ENCODE data around the gene TSGA10IP.
"Not testable (repeated sequence)": the region's sequence is repeated elsewhere in the genome, so short reads cannot be mapped to it uniquely, and the experiment has no call there.

TSGA10IP gene

DNA sequence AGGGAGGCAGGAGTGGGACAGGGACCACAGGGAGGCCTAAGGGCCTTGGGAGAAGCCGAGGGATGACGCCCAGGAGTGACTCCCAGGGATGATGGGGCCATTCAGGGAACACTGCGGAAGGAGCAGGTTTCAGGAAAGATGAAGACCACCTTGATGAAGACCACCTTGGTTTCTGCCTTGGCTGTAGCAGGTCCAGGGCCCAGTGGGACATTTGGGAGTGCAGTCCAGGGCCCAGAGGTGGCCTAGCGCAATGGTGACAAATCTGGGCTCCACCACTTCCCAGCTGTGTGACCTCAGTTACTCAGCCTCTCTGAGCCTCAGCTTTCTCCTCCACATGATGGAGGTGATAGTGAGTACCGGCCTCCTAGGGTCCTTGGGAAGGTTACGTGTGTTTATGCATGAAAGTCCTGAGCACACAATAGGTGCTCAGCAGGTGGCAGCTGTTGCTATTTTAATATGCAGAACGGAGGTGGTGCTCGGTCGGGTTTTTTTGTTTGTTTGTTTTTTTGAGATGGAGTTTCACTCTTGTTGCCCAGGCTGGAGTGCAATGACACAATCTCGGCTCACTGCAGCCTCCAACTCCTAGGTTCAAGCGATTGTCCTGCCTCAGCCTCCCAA is 770 bp downstream of the TSGA10IP start:
- no peak for DNase-seq (ENCODE audit: low read depth in 1 of 2, low spot score in 1 of 2)

DNA sequence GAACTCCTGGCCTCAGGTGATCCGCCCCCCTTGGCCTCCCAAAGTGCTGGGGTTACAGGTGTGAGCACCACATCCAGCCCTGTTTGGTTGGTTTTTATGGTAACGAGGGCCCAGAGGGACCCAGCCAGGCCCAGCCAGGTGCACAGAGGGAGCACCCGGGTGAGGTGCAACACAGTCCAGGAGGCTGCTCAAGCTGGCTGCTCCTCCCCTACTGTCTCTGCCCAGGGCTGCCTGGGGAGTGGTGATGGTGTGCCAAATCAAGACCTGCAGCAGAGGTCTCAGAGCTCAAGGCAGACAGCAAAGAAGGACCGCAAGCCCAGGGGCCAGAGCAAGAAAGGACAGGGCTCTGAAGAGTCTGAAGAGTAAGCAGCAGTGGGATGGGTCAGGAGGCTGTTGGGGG is 1.4 kb downstream of the TSGA10IP start:
- DNase-seq (ENCODE audit: low read depth in 1 of 2, low spot score in 1 of 2) = no peak

DNA sequence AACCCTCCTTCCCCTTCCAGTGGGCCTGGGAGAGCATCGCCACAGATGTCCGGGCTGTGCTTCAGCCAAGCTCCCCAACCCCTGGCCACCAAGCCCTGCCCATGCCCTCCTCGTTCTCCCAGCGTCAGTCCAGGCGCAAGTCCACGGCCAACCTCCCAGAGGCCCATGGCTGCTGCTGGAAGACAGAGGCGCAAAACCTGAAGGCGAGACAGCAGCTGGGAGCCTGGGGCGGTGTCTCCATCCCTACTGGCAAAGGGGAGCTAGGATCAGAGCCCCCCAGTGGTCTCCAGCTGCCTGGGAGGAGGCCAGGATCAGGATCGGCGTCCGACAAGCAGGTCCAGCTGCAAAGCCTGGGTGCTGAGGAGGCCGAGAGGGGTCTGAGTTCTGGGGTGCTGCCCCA is 1.9 kb downstream of the TSGA10IP start:
- no peak for DNase-seq (ENCODE audit: low read depth in 1 of 2, low spot score in 1 of 2)

DNA sequence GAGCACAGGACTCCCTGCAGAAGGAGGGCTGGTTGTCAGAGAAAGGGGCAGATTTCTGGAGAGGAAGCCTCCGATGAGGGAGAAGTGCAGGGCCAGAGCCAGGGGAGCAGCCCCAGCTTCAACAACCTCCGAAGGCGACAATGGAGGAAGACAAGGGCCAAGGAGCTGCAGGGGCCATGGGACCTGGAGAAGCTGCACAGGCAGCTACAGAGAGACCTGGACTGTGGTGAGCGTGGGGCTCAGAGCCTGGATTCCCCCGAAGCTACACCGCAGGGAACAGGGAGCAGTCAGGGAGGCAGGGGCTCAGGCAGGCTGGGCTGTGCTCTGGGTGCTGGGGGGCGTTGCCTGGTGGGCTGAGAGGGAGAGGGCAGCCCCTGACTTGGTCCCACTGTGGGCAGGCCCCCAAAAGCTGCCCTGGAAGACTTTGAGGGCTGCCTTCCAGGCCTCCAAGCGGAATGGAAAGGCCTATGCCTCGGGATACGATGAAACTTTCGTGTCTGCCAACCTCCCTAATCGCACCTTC is 2.4 kb downstream of the TSGA10IP start:
- no peak for DNase-seq (ENCODE audit: low read depth in 1 of 2, low spot score in 1 of 2)

DNA sequence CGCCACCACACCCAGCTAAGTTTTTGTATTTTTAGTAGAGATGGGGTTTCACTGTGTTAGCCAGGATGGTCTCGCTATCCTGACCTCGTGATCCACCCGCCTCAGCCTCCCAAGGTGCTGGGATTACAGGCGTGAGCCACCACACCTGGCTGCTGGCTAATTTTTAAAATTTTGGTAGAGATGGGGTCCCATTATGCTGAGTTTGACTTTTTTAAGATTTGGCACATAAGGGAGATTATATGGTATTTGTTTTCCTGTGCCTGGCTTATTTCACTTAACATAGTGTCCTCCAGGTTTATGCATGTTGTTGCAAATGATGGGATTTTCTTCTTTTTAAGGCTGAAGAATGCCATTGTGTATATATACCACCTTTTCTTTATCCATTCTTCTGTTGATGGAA is 5.4 kb downstream of the TSGA10IP start:
- not testable (repeated sequence) for DNase-seq (ENCODE audit: low read depth in 1 of 2, low spot score in 1 of 2)

DNA sequence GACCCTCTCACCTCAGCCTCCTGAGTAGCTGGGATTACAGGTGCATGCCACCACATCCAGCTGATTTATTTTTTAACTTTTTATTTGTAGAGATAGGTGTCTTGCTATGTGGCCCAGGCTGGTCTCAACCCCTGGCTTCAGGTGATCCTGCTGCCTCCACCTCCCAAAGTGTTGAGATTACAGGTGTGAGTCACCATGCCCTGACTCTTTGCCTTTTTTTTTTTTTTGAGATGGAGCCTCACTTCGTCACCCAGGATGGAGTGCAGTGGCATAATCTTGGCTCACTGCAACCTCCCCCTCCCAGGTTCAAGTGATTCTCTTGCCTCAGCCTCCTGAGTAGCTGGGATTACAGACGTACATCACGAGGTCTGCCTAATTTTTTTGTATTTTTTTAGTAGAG is 6.4 kb downstream of the TSGA10IP start:
- not testable (repeated sequence) for DNase-seq (ENCODE audit: low read depth in 1 of 2, low spot score in 1 of 2)

DNA sequence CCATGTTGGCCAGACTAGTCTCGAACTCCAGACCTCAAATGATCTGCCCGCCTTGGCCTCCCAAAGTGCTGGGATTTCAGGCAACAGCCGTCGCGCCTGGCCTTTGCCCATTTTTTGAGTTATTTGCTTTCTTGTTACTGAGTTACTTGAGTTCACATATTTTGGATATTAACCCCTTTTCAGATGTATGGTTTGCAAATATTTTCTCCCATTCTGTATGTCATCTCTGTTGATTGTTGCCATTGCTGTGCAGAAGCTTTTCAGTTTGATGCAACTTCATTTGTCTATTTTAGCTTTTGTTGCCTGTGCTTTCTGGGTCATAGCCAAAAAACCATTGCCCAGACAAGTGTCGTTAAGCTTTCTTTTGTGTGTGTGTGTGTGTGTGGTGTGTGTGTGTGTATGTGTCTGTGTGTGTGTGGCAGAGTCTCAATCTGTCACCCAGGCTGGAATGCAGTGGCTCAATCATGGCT is 6.8 kb downstream of the TSGA10IP start:
- DNase-seq (ENCODE audit: low read depth in 1 of 2, low spot score in 1 of 2) = no peak

DNA sequence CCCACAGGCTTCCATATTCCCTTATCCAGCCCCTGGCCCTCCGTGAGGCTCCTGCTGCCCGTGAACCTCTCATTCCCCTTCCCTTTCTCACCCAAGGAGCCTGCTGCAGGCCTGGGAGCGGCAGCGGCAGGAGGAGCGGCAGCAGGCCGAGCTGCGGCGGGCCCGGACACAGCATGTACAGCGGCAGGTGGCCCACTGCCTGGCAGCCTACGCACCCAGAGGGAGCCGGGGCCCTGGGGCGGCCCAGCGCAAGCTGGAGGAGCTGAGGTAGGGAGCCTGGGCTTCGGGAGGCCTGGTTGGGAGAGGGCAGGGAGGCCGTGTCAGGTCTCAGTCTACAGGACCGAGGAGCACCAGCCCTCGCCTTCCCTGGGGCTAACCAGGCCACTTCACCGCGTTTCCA is 8.2 kb downstream of the TSGA10IP start:
- no peak for DNase-seq (ENCODE audit: low read depth in 1 of 2, low spot score in 1 of 2)

DNA sequence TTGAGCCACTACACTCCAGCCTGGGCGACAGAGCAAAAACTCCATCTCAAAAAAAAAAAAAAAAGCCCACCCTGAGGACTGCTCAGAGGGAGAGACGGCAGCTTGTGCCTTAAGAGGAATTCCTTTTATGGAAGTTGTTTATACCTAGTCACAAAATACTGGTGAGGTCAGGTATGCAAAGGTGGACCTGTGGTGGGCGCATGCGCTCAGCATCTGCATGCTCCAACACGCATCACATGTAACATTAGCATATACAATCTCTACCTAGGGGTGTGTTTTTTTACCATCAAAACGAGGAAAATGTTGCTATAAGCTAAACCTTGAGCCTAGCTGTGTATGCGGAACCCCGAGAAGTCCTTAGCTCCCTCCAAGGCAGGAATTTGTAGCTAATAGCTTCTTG is 9.5 kb downstream of the TSGA10IP start:
- no peak for DNase-seq (ENCODE audit: low read depth in 1 of 2, low spot score in 1 of 2)

DNA sequence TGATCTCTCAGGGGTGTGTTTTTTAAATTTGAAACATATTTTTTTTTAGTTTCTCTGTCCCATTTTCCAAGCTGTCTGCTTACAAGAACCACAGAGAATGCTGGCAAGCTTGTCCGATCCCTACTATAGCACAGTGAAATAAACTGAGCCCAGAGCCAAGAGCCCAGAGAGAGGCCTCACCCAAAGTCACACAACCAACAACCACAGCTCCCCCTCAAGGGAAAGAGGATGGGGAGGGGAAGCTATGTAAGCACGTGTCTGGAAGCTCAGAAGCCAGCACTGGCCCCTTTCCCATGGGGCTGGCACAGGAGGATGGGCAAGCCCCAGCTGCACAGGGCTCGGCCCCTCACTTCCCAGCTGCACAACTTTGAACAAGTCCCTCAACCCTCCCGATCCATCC is 13.0 kb downstream of the TSGA10IP start:
- no peak for DNase-seq (ENCODE audit: low read depth in 1 of 2, low spot score in 1 of 2)

DNA sequence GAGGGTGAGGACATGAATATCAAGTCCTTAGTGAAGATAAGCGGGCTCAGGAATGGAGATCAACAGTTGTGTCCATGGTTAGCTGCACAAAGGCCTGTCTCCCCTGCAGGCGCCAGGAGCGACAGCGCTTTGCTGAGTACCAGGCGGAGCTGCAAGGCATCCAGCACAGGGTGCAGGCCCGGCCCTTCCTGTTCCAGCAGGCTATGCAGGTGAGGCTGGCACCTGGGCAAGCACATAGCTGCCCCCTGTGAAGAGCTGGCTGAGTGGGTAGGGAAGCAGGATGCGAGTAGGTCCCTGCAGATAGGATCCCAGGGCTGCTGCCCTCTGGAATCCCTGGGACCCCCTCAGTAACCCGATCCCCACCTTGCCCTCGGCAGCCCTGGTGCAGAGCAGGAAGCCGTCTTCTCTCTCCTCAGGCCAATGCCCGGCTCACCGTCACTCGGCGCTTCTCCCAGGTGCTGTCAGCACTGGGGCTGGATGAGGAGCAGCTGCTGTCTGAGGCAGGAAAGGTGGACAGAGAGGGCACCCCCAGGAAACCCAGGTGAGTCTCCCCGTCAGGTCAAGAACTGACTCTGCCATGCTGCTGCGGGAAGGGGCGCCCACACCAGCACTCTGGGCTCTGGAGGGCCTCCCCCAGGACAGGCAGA is 13.6 kb downstream of the TSGA10IP start:
- no peak for DNase-seq (ENCODE audit: low read depth in 1 of 2, low spot score in 1 of 2)

DNA sequence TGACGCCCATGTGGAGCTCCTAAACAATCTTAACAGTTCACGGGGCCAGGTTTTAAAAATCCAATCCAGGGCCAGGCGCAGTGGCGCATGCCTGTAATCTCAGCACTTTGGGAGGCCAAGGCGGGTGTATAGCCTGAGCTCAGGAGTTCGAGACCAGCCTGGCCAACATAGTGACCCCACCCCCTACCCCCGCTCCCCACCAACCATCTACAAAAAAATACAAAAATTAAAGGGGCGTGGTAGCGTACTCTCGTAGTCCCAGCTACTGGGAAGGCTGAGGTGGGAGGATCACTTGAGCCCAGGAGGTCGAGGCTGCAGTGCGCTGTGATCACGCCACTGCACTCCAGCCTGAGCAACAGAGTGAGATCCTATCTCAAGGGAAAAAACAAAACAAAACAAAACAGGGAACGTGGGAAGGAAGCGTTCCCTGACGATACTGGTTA is 15.6 kb downstream of the TSGA10IP start:
- DNase-seq (ENCODE audit: low read depth in 1 of 2, low spot score in 1 of 2) = no peak

DNA sequence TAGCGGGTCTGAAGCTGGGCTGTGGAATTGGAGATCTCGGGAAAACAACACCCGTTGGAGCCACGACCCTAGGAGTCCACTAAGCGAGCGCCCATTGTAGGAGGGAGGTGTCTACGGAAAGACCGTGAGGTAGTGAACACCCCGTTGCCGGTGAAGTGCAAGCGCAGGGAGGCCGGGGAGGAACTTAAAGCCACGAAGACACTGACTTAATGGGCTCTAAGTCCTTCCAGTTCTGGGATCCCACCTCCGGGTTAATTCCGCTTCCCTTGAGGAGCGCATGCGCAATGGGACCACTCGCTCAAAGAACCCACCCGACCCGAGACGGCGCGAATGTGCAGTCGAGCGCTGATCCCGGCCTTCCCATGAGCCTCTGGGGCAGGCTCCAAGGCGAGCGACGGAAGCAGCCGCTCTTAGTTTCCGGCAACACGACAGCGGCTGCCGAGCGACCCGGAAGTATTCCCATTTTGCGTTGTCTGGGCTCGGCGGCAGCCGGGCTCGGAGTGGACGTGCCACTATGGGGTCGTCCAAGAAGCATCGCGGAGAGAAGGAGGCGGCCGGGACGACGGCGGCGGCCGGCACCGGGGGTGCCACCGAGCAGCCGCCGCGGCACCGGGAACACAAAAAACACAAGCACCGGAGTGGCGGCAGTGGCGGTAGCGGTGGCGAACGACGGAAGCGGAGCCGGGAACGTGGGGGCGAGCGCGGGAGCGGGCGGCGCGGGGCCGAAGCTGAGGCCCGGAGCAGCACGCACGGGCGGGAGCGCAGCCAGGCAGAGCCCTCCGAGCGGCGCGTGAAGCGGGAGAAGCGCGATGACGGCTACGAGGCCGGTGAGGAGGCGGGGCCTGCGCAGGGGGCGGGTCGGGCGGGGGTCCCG is 16.2 kb downstream of the TSGA10IP start, which contains the start of gene SART1:
Gene SART1, plus strand, starts transcription at position 468 of the 874 bp plus-strand sequence. Its CDS starts 47 bp downstream, at position 515.
- DNase-seq (ENCODE audit: low read depth in 1 of 2, low spot score in 1 of 2) = peak; percentile 81 to 96

DNA sequence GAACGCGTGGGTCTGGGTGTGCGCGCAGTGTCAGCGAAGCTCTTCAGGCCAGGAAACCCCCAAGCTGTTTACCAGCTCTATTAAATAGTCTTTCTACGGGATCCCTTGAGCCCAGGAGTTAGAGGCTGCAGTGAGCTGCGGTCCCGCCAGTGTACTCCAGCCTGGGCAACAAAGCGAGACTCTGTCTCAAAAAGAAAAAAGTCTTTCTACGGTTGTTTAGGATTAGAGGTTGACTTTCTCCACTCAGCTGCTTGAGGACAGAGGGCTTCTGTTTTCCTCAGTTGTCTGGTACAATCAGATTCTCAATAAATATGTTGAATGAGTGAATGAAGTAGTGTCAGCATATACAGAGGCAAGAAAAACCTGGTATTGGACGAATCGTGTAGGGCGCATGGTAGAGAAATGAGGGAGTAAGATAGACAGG is 16.9 kb downstream of the TSGA10IP start:
- DNase-seq (ENCODE audit: low read depth in 1 of 2, low spot score in 1 of 2) = no peak

DNA sequence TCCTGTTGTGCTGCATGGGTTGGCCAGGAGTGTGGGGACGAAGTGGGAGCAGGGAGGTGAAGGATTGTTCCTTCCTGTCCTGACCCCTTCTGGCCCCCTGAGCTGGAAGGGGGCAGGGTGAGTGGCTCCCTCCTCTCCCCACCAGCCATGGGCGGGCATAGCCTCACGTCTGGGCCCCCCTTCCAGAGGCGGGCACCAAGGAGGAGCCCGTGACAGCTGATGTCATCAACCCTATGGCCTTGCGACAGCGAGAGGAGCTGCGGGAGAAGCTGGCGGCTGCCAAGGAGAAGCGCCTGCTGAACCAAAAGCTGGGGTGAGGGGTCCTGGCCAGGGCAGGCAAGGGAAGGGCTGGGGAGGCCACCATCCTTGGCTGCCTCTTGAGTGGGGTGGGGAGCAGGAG is 19.6 kb downstream of the TSGA10IP start:
- no peak for DNase-seq (ENCODE audit: low read depth in 1 of 2, low spot score in 1 of 2)

DNA sequence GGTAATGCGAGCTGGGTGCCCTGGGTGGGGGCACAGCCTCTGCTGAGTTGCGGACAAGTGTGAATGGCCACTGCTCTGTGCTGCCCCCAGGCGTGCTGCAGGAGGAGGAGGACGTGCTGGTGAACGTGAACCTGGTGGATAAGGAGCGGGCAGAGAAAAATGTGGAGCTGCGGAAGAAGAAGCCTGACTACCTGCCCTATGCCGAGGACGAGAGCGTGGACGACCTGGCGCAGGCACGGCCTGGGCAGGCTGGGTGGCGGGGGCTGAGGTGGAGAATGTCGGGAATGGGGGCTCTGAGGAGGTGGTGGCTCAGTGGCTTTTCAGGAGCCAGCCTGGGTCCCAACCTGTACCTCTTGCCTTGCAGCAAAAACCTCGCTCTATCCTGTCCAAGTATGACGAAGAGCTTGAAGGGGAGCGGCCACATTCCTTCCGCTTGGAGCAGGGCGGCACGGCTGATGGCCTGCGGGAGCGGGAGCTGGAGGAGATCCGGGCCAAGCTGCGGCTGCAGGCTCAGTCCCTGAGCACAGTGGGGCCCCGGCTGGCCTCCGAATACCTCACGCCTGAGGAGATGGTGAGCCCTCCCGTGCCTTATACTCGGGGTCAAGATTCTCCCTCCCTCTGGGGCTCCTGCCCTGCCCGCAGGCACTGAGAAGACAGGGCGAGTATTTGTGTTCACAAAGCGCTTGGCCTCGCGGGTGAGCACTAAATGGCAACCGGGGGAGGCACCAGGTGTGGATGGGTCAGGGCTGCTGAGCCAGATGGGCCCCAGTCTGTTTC is 20.9 kb downstream of the TSGA10IP start:
- no peak for DNase-seq (ENCODE audit: low read depth in 1 of 2, low spot score in 1 of 2)

DNA sequence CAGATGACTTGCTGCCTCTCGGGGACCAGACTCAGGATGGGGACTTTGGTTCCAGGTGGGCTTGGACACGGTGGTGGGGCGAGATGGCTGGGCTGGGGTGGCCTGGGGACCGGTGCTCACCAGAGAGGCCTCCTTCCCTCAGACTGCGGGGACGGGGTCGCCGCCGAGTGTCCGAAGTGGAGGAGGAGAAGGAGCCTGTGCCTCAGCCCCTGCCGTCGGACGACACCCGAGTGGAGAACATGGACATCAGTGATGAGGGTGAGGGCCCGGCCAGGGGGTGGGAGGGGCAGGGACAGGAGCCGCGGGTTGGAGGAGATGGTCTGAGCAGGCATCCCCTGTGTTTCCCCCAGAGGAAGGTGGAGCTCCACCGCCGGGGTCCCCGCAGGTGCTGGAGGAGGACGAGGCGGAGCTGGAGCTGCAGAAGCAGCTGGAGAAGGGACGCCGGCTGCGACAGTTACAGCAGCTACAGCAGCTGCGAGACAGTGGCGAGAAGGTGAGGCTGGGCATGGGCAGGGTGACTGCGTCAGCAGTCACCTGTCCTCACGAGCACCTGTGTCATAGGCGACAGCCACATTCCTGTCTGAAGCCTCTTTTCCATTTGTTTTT is 22.2 kb downstream of the TSGA10IP start:
- DNase-seq (ENCODE audit: low read depth in 1 of 2, low spot score in 1 of 2) = no peak

DNA sequence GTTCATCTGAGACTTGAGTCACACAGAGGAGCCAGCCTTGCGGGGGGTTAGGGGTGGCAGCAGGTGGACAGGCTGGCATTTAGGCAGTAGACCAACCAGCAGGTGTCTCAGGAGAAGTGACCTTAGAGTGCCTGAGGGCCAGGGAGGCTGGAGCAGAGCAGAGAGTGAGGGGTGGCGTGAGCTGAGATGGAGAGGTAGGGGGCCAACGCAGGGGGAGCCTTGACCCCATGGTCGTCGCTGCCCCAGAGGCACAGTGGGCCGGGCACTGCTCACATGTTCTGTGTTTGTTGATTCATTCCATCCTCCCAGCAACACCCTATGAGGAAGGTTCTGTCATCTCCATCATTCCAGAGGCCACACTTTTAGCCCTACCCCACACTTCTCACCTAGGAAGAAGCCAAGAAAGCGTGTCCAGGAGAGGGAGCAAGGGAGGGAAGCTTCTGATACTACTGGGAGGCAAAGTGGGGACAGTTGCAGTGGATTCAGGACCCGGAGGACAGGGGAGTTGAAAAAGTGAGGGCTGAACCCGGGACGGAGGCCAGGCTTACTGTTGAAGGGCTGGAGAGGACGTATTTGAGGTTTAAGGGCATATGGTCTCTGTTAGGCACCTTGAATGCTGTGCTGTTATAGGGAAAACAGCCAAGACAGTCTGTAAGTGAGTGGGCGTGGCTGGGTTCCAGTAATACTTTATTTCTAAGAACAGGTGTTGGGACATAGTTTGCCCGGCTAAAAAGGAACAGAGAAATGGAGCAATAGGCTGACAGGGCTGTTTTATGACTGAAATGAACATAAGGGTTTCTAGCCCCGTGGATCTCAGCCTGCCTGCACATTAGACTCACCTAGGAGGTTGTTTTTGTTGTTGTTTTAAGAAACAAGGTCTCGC is 23.6 kb downstream of the TSGA10IP start:
- no peak for DNase-seq (ENCODE audit: low read depth in 1 of 2, low spot score in 1 of 2)

DNA sequence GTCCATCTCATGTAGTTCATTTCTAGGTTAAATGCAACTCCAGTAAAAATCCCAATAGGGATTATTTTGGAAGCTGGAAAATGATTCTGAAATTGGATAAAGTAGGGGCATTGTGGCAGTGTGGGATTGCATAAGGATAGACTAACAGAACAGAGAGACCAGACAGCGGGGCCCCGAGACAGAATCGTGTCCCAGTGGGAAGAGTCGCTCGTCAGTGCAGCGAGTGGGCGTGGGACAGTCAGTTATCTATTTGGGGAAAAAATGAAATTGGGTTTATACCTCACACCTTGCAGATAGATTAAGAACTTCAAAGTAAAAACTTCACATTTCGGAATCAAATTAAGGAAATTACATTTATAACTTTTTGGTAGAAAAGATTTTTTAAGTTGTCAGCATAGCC is 26.8 kb downstream of the TSGA10IP start:
- DNase-seq (ENCODE audit: low read depth in 1 of 2, low spot score in 1 of 2) = no peak

All from activated CD4-positive, alpha-beta T cell treated with anti-CD3 and anti-CD28 coated beads, Interleukin-2, amount 50 U/mL, for 24 hours (primary cell).